ENCODE results near the gene ADCY7.

ADCY7 gene

GRCh38 chr16:50282010-50282538 lies 15.7 kb downstream of the ADCY7 start:
- no peak for DNase-seq (ENCODE audit: low read depth in 2 of 2)

GRCh38 chr16:50282955-50283631 lies 16.7 kb downstream of the ADCY7 start:
- DNase-seq (ENCODE audit: low read depth in 2 of 2) = no peak

DNA sequence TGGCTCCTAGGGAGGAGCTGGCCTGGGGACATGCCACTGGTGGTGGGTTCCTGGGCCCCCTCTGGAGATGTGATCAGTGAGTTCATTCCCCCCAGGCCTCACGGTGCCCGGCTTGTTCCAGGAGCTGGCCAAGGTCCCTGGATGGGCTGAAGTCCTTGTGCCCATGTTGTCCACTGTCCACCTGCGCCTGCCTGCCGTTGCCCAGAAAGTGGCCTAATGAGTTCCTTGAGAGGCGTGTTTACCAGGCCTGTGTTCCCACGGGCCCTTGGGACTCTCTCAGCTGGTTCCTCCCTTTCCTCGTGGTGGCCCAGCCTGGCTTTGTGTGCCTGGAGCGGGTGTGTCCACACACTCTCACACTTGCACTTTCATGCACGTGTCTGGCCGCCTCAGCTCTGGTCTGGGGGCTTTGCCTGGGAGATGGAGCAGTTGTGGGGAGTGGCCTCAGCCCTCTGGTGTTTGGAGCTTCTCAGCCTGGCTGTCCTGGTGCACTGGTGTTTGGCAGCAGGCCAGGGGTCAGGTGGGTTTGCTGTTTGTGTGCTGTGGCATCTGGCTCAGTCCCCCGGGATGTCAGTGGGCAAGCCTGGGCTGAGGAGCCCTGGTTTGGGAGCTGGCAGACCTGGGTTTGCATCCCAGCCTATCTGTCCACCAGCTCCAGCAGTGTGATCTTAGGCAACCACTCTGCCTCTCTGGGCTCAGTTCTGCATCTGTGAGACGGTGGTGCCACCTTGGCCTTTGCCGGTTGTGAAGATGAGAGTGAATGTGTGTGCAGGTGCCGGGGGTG lies 18.0 kb downstream of the ADCY7 start:
- no peak for DNase-seq (ENCODE audit: low read depth in 2 of 2)

DNA sequence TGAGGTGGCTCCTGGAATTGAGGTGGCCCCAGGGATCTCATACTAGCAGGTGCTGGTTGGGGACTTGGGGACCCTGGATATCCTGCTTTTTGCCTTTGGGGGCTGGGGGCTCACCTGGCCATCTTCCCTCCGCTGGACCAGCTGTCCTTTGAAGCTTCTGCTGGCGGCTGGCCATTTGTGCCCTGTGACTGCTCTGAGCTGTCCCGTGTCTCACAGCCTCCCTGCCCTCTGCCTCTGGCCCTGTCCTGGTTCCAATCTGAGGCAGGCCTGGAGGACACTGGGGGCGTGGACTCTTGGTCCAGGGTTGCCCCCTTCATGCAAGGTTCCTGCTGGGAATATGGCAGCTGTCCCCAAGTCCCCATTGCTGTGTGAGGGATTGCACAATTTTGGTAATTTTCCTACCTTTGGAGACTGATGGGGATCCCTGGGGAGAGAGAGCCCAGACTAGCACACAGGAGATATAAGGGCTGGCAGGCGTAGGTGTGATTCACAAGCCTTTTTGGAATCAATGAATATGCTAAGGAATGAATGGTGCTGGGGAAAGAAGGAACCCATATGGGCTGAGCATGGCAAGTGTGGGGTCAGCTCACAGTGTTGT lies 19.2 kb downstream of the ADCY7 start:
- no peak for DNase-seq (ENCODE audit: low read depth in 2 of 2)

- no peak for DNase-seq (ENCODE audit: low read depth in 2 of 2)
These were observed 20.3 kb downstream of the ADCY7 start for GRCh38 chr16:50286681-50287080.

DNA sequence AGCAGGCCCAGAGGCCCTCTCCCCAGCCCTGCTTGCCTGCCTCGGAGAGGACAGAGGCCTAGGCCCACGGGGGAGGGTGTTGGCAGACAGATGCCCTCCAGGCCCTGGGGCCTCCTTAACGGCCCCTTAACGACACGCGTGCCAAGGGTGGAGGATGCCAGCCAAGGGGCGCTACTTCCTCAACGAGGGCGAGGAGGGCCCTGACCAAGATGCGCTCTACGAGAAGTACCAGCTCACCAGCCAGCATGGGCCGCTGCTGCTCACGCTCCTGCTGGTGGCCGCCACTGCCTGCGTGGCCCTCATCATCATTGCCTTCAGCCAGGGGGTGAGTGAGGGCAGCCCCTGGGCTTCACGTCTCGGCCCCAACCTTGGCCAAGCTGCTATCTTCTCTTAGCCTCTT lies 21.7 kb downstream of the ADCY7 start:
- DNase-seq (ENCODE audit: low read depth in 2 of 2) = no peak

GRCh38 chr16:50288920-50289319 lies 22.6 kb downstream of the ADCY7 start:
- no peak for DNase-seq (ENCODE audit: low read depth in 2 of 2)

GRCh38 chr16:50289950-50290764 lies 23.8 kb downstream of the ADCY7 start:
- DNase-seq (ENCODE audit: low read depth in 2 of 2) = no peak

DNA sequence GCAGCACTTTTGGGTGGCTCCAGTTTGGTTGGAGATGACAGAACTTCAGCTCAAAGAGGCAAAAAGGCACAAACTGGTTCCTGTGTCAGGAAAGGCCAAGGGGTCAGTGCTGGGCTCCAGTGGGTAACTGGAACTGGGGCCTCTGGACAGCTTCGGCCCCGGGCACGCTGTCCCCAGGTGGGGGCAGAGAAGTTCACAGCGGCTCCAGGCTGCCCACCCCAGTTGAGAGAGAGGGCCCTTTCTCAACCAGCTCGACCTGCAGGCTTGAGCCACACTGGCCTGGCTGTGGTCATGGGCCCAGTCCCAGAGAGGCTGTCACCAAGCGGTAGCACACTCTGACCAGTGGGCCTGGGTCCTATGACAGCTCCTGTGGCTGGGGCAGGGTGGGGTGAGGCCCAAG lies 24.5 kb downstream of the ADCY7 start:
- no peak for DNase-seq (ENCODE audit: low read depth in 2 of 2)

- no peak for DNase-seq (ENCODE audit: low read depth in 2 of 2)
These were observed 25.6 kb downstream of the ADCY7 start for GRCh38 chr16:50291719-50292565.

DNA sequence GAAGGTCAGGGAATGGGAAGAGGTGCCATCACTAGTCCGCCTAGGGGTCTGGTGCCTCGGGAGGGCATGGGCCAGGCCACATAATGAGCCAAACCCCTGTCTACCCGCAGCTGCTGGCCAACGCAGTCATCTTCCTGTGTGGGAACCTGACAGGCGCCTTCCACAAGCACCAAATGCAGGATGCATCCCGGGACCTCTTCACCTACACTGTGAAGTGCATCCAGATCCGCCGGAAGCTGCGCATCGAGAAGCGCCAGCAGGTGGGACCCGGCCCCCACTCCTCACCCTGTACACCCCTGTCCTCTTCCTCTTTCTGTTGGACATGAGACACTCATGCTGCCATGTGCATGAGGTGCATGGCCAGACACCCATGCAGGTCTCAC lies 26.2 kb downstream of the ADCY7 start:
- DNase-seq (ENCODE audit: low read depth in 2 of 2) = no peak

- no peak for DNase-seq (ENCODE audit: low read depth in 2 of 2)
These were observed 26.9 kb downstream of the ADCY7 start for GRCh38 chr16:50293041-50293783.

DNA sequence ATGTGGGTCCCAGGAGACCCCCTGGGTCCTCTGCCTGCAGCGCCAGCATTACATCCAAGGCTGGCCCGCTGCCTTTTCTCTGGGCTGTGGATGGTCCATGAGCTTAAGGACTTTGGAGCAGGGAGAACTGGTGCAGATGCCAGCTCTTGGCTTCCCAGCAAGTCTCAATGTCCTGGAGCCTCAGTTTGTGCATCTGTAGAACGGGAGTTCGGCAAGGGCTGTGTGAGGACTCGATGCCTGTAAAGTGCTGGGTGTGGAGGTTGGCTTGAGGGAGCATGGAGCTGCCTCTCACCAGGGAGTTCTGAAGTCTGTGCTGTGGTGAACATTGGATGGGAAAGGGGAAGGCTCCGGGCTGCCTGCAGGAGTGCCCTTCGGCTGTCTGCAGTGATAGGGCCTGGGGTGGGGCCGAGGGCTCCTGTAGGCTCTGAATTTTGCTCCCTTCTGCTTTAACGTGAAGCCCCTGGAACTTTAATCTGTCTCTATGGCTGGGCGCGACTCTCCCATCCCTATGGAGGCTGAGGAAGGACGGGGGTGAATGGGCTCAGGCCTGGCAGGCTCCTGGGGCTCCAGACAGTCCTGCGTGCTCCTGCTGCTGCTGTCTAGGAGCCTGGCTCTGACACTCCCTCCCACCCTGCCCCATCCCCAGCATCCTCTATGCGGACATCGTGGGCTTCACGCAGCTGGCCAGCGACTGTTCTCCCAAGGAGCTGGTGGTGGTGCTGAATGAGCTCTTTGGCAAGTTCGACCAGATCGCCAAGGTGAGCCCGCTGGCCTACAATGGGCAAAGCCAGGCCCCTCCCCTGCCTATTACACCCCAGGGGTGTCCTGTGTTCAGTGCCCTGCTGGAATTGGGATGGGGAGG lies 27.9 kb downstream of the ADCY7 start:
- DNase-seq (ENCODE audit: low read depth in 2 of 2) = no peak

DNA sequence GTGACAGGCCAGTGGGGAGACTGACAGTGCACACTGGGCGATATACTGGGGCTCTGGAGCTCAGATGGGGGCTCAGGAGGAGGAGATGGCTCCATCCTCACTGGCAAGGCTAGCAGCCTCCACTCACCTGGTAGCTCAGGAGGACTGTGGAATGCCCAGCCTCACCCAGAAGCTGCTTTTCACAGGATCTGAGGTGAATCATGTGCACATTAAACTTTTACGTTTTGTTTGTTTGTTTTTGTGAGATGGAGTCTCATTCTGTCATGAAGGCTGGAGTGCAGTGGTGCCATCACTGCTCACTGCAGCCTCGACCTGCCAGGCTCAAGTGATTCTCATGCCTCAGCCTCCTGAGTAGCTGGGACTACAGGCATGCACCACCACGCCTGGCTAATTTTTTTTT lies 28.6 kb downstream of the ADCY7 start:
- DNase-seq (ENCODE audit: low read depth in 2 of 2) = no peak

DNA sequence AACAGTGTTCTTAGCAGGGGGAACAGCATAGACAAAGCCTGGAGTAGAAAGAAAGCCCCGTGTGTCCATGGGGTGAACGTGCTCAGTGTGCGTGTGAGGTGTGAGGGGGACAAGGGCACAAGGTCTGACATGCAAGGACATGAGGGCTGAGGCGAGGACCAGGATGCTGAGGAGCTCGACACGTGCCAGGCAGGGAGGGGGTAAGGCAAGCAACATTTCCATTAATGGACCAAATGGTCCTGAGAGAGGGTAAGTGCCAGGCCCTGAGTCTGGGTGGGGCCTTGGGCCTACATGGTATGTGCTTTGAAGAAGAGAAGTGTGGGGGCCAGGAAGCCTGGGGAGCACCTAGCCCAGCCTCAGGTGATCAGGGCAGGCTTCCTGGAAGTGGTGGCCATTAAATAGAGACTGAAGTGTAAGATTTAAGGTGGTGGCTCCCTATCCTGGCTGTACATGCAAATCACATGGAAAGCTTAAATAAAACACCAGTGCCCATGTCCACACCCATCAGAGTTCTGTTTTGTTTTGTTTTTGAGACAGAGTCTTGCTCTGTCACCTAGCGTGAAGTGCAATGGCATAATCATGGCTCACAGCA lies 29.3 kb downstream of the ADCY7 start:
- no peak for DNase-seq (ENCODE audit: low read depth in 2 of 2)

- DNase-seq (ENCODE audit: low read depth in 2 of 2) = no peak
These were observed 30.5 kb downstream of the ADCY7 start for GRCh38 chr16:50296807-50297206.

DNA sequence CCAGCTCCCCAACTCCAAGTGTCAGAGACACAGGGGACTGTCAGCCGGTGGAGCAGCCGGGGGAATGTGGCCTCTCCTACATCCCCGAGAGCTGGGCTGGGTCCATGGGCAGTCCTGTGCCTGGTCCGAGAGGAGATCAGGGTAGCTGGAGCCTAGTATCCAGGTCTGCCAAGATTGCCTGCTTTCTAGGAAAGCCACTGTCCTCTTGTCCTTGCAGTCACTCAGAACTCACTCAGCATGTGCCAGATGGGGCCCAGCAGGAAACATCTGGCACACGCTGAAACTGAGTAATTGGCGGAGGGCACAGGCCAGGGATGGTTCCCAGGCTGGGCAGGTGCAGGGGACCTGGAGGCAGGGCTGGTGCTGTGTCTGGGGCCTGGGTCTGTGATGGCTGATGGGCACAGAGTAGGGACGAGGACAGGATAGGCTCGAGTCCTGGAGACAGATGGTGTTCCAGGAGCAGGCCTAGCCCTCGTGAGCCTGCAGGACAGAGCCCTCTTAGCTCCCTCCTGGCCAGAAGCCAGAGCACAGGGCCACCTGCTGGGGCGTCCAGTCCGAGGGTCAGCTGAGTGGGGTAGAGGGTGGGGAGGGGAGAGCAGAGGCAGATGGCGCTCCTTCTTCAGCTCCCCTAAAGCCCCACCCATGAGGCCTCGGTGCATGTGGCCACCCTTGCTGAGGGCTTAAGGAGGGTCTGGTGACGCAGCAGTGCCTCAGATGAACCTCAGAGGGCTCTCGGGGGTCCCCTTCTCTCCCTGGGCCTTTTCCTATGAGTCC lies 31.1 kb downstream of the ADCY7 start:
- no peak for DNase-seq (ENCODE audit: low read depth in 2 of 2)

DNA sequence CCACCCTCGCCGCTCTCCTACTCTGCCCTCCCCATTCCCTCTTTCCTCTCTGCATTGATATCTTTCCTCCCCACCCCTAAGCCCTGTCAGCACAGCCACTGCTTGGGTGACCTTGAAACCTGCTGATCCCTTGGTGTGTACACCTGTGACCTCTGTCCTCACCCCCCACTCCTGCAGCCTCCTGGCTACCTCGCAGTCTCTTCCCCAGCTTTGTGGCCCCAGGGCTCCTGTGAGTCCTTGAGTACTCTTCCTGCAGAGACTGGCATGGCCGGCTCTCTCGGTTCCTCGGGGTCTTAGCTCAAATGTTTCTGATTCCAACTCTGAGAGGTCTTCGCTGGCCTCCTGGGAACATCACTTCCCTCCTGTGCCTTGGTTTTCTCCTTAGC lies 31.7 kb downstream of the ADCY7 start:
- DNase-seq (ENCODE audit: low read depth in 2 of 2) = no peak

All from fibroblast of skin of left biceps (primary cell).